ENCODE data around the gene SPEF2.

The SPEF2 gene

DNA sequence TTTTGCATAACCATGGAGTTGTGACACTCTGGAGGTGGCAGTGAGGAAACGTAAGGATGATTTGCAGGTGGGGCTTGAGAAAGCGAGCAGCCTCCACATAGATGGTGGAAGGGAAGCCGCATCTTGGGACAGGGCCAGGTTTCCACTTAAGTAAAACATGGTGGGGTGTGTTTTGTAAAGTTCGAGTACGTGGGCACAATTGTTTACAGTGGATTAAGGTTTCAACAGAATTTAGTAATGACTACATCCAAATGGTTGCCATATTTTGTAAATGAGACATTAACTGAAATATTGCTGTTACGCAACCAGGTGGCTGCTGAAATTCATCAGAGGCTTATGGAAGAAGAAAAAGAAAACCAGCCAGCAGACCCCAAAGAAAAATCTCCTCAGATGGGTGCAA, 153.6 kb downstream of the SPEF2 start:
- ChIA-PET CTCF (interaction anchor here (0.7 kb wide), 1 partner anchor 8 kb away, joined by 3 read pairs; no protein-coding TSS in a partner anchor), POLR2A (no interaction called here)
- no peak for DNase-seq (ENCODE audit: extremely low spot score)
- TF ChIP-seq, protein P1, sequence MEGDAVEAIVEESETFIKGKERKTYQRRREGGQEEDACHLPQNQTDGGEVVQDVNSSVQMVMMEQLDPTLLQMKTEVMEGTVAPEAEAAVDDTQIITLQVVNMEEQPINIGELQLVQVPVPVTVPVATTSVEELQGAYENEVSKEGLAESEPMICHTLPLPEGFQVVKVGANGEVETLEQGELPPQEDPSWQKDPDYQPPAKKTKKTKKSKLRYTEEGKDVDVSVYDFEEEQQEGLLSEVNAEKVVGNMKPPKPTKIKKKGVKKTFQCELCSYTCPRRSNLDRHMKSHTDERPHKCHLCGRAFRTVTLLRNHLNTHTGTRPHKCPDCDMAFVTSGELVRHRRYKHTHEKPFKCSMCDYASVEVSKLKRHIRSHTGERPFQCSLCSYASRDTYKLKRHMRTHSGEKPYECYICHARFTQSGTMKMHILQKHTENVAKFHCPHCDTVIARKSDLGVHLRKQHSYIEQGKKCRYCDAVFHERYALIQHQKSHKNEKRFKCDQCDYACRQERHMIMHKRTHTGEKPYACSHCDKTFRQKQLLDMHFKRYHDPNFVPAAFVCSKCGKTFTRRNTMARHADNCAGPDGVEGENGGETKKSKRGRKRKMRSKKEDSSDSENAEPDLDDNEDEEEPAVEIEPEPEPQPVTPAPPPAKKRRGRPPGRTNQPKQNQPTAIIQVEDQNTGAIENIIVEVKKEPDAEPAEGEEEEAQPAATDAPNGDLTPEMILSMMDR (IDR thresholded peaks at IDR 0.05; ENCODE audit: control extremely low read depth, extremely low read depth, low read depth, missing control alignments) = no peak

DNA sequence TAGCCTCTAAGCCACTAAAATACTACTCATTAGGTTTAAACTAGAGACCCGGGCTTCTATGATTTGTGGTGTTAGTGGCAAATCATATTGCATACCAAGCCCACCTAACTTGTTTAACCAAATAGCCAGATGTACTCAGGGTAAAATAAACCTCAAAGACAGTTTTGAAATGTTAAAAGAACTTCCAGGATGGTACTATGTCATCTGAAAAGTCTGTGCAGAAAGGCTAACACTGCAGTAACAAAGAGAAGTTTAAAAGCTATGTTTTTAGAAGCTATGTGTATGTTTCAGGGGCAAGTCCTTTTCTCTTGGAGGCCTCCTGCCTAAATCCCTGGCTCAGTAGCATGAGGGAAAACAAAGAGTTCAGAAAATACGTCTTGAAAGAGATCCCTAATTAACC, 154.2 kb downstream of the SPEF2 start:
- no peak for DNase-seq (ENCODE audit: extremely low spot score)
- CTCF ChIA-PET = no interaction called here
- TF ChIP-seq, protein P1 (IDR thresholded peaks at IDR 0.05; ENCODE audit: control extremely low read depth, extremely low read depth, low read depth, missing control alignments) = no peak
- POLR2A ChIA-PET = no interaction called here

DNA sequence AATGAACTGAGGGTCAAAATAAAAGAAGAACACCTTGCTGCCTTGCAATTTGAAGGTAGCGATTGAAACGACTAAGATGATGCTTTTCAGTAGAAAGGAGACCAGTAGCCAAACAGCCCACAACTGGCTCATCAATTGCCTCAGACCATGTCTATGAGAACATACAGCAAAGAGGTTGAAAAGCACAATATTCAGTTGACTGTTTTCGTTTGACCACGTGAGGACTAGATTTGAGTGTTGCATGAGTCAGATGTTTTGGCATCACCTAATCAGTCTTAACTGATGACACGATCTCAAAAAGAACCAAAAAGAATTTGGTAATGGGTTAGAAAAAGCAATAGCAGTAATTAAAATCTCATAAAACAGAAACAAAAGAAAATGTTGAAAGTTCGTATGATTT, 156.3 kb downstream of the SPEF2 start:
- TF ChIP-seq, protein P1 (IDR thresholded peaks at IDR 0.05; ENCODE audit: control extremely low read depth, extremely low read depth, low read depth, missing control alignments) = no peak
- CTCF ChIA-PET = no interaction called here
- DNase-seq (ENCODE audit: extremely low spot score) = no peak
- POLR2A ChIA-PET = no interaction called here

DNA sequence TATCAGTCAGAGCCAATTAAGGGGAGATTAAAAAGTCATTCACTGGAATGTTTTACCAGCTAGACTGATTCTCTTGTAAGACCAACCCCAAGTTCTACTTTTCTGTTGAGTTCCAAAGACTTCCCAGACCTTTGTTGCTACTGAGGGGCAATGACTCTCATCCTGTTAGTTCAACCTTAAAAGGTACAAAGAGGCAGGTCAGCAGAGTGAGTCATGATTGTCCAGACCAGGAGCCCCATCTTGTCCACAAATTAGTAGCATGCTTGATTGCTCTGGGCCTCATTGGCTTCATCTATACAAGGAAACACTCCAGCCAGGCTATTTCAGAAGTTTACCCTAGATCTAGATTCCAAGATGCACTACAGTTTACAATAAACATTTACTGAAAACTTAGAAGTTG, 159.1 kb downstream of the SPEF2 start:
- ChIA-PET POLR2A (no interaction called here), CTCF (interaction anchor here (1.0 to 18.2 kb wide), 19 partner anchors 9 to 157 kb away, joined by 3 to 342 read pairs (median 4); no protein-coding TSS in a partner anchor)
- DNase-seq (ENCODE audit: extremely low spot score) = no peak
- TF ChIP-seq, protein P1 (IDR thresholded peaks at IDR 0.05; ENCODE audit: control extremely low read depth, extremely low read depth, low read depth, missing control alignments) = no peak

DNA sequence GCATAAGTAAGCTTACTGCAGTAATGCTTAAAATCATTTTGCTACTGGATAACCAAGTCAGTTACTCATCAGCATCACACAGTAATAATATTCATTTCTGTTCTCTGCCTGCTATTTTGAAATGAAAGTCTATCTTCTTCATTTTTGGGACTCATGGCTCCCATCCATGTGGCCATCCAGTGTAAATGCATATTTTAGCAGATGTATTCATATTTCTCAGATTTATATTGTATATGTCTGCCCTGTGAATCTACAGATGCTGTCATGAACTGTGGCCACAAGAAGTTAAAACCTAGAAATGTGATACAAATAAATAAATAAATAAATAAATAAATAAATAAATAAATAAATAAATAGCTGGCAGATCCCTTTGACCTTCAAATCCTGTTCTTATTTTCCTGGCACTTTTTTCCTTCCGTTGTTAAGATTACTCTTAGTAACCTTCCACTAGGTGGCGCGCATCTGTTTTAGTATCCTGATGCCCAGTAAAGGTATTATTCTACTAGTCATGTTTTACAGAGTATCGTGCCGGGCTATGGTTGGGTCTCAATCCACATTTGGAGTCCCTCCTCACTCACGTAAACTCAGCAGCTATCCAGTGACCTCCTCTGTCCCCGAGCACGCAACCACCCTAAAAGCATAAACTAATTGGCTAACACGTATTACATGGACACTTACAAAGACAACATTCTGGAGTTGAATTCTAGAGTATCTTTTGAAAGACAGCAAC, 159.9 kb downstream of the SPEF2 start:
- TF ChIP-seq, protein P1 (IDR thresholded peaks at IDR 0.05; ENCODE audit: control extremely low read depth, extremely low read depth, low read depth, missing control alignments) = peak; percentile 61
- ChIA-PET POLR2A (no interaction called here), CTCF (interaction anchor here (0.8 to 18.2 kb wide), 26 partner anchors 8 to 157 kb away, joined by 3 to 342 read pairs (median 4); no protein-coding TSS in a partner anchor)
- DNase-seq (ENCODE audit: extremely low spot score) = peak; percentile 29

DNA sequence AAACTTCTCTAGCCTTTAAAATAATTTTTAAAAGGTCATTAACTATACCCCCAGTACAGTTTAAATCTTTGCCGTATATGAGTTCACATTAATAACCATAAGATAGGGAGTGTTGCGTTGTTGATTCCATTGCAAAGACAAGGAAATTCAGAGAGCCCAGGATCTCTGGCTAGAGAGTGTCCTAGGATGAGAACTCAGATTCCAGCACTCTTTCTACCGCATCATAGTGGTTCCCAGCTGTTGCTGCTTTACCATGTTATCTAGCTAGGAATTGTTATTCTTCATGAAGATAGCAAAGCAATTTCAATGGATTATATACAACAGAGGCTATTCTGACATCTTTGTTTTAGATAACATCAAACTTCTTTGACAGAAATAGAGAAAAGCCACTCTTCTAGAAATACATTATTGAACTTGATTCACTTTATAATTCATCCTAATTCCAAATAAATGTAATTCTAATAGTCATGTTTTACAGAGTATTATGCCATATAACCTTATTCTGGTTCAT, 160.7 kb downstream of the SPEF2 start:
- POLR2A ChIA-PET = no interaction called here
- CTCF ChIA-PET = interaction anchor here (0.9 to 18.2 kb wide), 14 partner anchors 11 to 146 kb away, joined by 3 to 342 read pairs (median 4); no protein-coding TSS in a partner anchor
- DNase-seq (ENCODE audit: extremely low spot score) = no peak
- TF ChIP-seq, protein P1 (IDR thresholded peaks at IDR 0.05; ENCODE audit: control extremely low read depth, extremely low read depth, low read depth, missing control alignments) = no peak
